Measurements from ENCODE around the gene CBARP. TPM values are rescaled to one million over a fixed set of nuclear protein-coding genes. Genes with fewer than 3 reads are reported as not detected.

CBARP gene
- total and polyA plus RNA-seq, 2 of the 13 experiments (the other 11 are each of a cell fraction or from before 2014, with no cell fraction given) = 1.2 to 1.4 TPM

GRCh38 chr19:1262623-1263123 lies 24.9 kb upstream of the CBARP start (continued):
- no peak for TF ChIP-seq AGO2 (optimal IDR thresholded peaks at IDR 0.05; ENCODE audit: low read depth, low read length)
- TF ChIP-seq SIN3A (IDR thresholded peaks at IDR 0.05; ENCODE audit: borderline replicate concordance, low read depth, low read length) = no peak
- TF ChIP-seq, protein P1, sequence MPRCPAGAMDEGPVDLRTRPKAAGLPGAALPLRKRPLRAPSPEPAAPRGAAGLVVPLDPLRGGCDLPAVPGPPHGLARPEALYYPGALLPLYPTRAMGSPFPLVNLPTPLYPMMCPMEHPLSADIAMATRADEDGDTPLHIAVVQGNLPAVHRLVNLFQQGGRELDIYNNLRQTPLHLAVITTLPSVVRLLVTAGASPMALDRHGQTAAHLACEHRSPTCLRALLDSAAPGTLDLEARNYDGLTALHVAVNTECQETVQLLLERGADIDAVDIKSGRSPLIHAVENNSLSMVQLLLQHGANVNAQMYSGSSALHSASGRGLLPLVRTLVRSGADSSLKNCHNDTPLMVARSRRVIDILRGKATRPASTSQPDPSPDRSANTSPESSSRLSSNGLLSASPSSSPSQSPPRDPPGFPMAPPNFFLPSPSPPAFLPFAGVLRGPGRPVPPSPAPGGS (CRISPR knock-in tag; IDR thresholded peaks at IDR 0.05) = 0 out of 2 replicates have a peak, but pooled peaks have one; percentile 4
- TF ChIP-seq ARNTL (CRISPR knock-in tag; IDR thresholded peaks at IDR 0.05) = no peak
- TF ChIP-seq ZNF674 (CRISPR knock-in tag; IDR thresholded peaks at IDR 0.05; ENCODE audit: low read depth) = no peak
- TF ChIP-seq, protein P2, sequence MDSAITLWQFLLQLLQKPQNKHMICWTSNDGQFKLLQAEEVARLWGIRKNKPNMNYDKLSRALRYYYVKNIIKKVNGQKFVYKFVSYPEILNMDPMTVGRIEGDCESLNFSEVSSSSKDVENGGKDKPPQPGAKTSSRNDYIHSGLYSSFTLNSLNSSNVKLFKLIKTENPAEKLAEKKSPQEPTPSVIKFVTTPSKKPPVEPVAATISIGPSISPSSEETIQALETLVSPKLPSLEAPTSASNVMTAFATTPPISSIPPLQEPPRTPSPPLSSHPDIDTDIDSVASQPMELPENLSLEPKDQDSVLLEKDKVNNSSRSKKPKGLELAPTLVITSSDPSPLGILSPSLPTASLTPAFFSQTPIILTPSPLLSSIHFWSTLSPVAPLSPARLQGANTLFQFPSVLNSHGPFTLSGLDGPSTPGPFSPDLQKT (CRISPR knock-in tag; IDR thresholded peaks at IDR 0.05; ENCODE audit: borderline replicate concordance) = no peak
- no peak for TF ChIP-seq PHF5A (CRISPR knock-in tag; IDR thresholded peaks at IDR 0.05; ENCODE audit: low read depth, unreplicated experiment)
- no peak for TF ChIP-seq CAMTA2 (CRISPR knock-in tag; IDR thresholded peaks at IDR 0.05; ENCODE audit: borderline replicate concordance)
- TF ChIP-seq TCF12 (IDR thresholded peaks at IDR 0.05) = no peak
- 0 out of 2 replicates have a peak, but pooled peaks have one; percentile 3 for TF ChIP-seq TCF12 (CRISPR knock-in tag; IDR thresholded peaks at IDR 0.05)
- TF ChIP-seq EP300 (IDR thresholded peaks at IDR 0.05; ENCODE audit: low read depth in 2 of 2, low read length in 2 of 2) = peak in 1 of 2 experiments; percentile 31; a peak in 1 of 4 replicates
- no peak; the same call in 1 of the 2 replicates for TF ChIP-seq EP300 (CRISPR knock-in tag; IDR thresholded peaks at IDR 0.05; ENCODE audit: borderline replicate concordance)
- no peak for TF ChIP-seq REPIN1 (CRISPR knock-in tag; IDR thresholded peaks at IDR 0.05; ENCODE audit: borderline replicate concordance, low read depth)
- no peak for TF ChIP-seq POLR2G (IDR thresholded peaks at IDR 0.05; ENCODE audit: low read depth, low read length)
- TF ChIP-seq STAG1 (CRISPR knock-in tag; IDR thresholded peaks at IDR 0.05) = no peak
- no peak for TF ChIP-seq CREB3 (CRISPR knock-in tag; IDR thresholded peaks at IDR 0.05)
- TF ChIP-seq ZBTB7A (CRISPR knock-in tag; IDR thresholded peaks at IDR 0.05) = peak; percentile 42; the same call in 1 of the 2 replicates
- no peak for TF ChIP-seq SRSF9 (IDR thresholded peaks at IDR 0.05; ENCODE audit: borderline replicate concordance, insufficient read depth, low read depth, low read length, poor library complexity, severe bottlenecking)
- TF ChIP-seq SOX5 (CRISPR knock-in tag; IDR thresholded peaks at IDR 0.05; ENCODE audit: borderline replicate concordance) = 0 out of 2 replicates have a peak, but pooled peaks have one; percentile 17
- no peak for TF ChIP-seq ZNF878 (CRISPR knock-in tag; IDR thresholded peaks at IDR 0.05)
- TF ChIP-seq POGK (CRISPR knock-in tag; conservative IDR thresholded peaks at IDR 0.05) = no peak
- TF ChIP-seq, protein P3, sequence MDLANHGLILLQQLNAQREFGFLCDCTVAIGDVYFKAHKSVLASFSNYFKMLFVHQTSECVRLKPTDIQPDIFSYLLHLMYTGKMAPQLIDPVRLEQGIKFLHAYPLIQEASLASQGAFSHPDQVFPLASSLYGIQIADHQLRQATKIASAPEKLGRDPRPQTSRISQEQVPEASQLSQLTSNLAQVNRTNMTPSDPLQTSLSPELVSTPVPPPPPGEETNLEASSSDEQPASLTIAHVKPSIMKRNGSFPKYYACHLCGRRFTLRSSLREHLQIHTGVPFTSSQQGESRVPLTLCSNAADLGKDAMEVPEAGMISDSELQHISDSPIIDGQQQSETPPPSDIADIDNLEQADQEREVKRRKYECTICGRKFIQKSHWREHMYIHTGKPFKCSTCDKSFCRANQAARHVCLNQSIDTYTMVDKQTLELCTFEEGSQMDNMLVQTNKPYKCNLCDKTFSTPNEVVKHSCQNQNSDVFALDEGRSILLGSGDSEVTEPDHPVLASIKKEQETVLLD (CRISPR knock-in tag; IDR thresholded peaks at IDR 0.05; ENCODE audit: low read depth) = no peak
